PC-9 (cell line): ENCODE data around the gene FGL2. TPM values are rescaled to one million over a fixed set of nuclear protein-coding genes. Genes with fewer than 3 reads are reported as not detected.
"Not testable (repeated sequence)": the region's sequence is repeated elsewhere in the genome, so short reads cannot be mapped to it uniquely, and the experiment has no call there.

Experiments
- BruUV-seq: library from RNA; stranded (reverse); fragments of 400-500 nt; replicated peaks from 2 replicates; lab custom pipeline; 2021; lab: Mats Ljungman, UMichigan
- CTCF ChIA-PET: fragments of 300-600 bp; sonication (Branson Sonifier 250); formaldehyde crosslinking; loops from one replicate; lab custom pipeline; 2022; ENCODE audit warnings: antibody characterized with exemption; lab: Charles Lee
- POLR2A ChIA-PET: fragments of 300-600 bp; sonication (Branson Sonifier 250); formaldehyde crosslinking; loops from one replicate; lab custom pipeline; 2022; ENCODE audit warnings: antibody characterized with exemption; ENCODE audit not compliant: unreplicated experiment; lab: Charles Lee
- DNase-seq, 2 experiments: peaks; one replicate each; pipeline versions ENCODE4 v3.0.0 to v3.0.0-alpha.2; 2015 to 2022; ENCODE audit warnings: mixed read lengths in 1 of 2
- H2AFZ ChIP-seq: fragments of 200-600 bp; sonication (generic); 2 replicates; pipeline ENCODE4 v1.8.1; 2017; ENCODE audit warnings: antibody characterized with exemption
- H3F3A ChIP-seq: fragments of 200-600 bp; sonication (generic); 2 replicates; pipeline ENCODE4 v1.8.1; 2017; ENCODE audit warnings: antibody characterized with exemption, mild to moderate bottlenecking, low read depth; ENCODE audit not compliant: insufficient read depth
- H3K27ac ChIP-seq: fragments of 200-600 bp; sonication (generic); 2 replicates; pipeline ENCODE4 v1.6.1; 2016; ENCODE audit warnings: mixed run types
- H3K27me3 ChIP-seq: fragments of 200-600 bp; sonication (generic); 2 replicates; pipeline ENCODE4 v1.6.1; 2016; ENCODE audit warnings: low read depth, mixed run types; ENCODE audit not compliant: insufficient read depth
- H3K36me3 ChIP-seq: fragments of 200-600 bp; sonication (generic); 2 replicates; pipeline ENCODE4 v1.6.1; 2016; ENCODE audit warnings: low read depth, mixed run types
- H3K4me1 ChIP-seq: fragments of 200-600 bp; sonication (generic); replicated peaks from 2 replicates; pipeline ENCODE4 v1.6.1; 2016; ENCODE audit warnings: mixed run types; ENCODE audit not compliant: insufficient read depth
- H3K4me2 ChIP-seq: fragments of 200-600 bp; sonication (generic); 2 replicates; pipeline ENCODE4 v1.6.1; 2017; ENCODE audit warnings: mixed run types
- H3K4me3 ChIP-seq: fragments of 200-600 bp; sonication (generic); 2 replicates; pipeline ENCODE4 v1.6.1; 2016; ENCODE audit warnings: mixed run types
- H3K79me2 ChIP-seq: fragments of 200-600 bp; sonication (generic); 2 replicates; pipeline ENCODE4 v1.6.1; 2017; ENCODE audit warnings: low read depth, mixed run types
- H3K9me2 ChIP-seq: fragments of 200-600 bp; sonication (generic); 2 replicates; pipeline ENCODE4 v1.8.1; 2017; ENCODE audit warnings: mild to moderate bottlenecking; ENCODE audit not compliant: insufficient read depth
- H3K9me3 ChIP-seq: fragments of 200-600 bp; sonication (generic); 2 replicates; pipeline ENCODE4 v1.8.1; 2016; ENCODE audit warnings: low read depth; ENCODE audit not compliant: insufficient read depth
- H4K20me1 ChIP-seq: fragments of 200-600 bp; sonication (generic); 2 replicates; pipeline ENCODE4 v1.8.1; 2017; ENCODE audit not compliant: insufficient read depth
- EZH2 ChIP-seq: fragments of 200-600 bp; sonication (generic); IDR thresholded peaks from 2 replicates; pipeline ENCODE4 v1.8.0; 2017; ENCODE audit warnings: antibody characterized with exemption, low read depth
- intact Hi-C: fragments of 100-400 bp; cut with micrococcal nuclease; formaldehyde crosslinking; loops from one replicate; pipeline ENCODE4 v1.10.0; 2022; ENCODE audit not compliant: unreplicated experiment
- total RNA-seq: library from RNA; stranded (reverse); gene quantifications from 2 replicates; pipeline ENCODE4 v1.2.3, GENCODE V29; 2021
- TF ChIP-seq, protein P1 (sequence below): fragments of 200-600 bp; sonication (generic); conservative IDR thresholded peaks from 2 replicates; pipeline ENCODE4 v1.6.1; 2017; ENCODE audit warnings: mixed run types, antibody characterized with exemption, mild to moderate bottlenecking, moderate library complexity

The FGL2 gene
- total RNA-seq, 1 experiment from 2014 or later: not detected

DNA sequence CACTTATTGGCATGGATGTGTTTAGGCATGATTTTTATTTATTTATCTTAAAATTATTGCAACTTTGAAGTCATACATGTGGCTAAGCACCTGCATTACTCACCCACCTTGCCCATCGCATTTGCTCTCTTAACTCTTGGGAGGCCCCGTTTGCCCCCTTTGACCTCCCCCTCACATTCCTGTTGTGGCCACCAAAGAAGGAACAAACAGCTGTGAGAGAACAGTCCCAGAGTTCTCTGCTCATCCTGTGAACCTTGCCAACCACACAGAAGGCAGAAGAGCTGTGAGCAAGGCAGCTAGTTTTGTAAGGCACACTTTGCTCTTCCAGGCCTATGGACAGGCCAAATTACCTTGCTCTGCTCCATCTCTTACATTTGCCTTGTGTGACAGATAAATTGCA lies 23.6 kb upstream of the FGL2 start:
- Histone ChIP-seq H2AFZ (no peak overlapping the region), H3K27ac (no peak overlapping the region)
- no TSS peak for BruUV-seq

DNA sequence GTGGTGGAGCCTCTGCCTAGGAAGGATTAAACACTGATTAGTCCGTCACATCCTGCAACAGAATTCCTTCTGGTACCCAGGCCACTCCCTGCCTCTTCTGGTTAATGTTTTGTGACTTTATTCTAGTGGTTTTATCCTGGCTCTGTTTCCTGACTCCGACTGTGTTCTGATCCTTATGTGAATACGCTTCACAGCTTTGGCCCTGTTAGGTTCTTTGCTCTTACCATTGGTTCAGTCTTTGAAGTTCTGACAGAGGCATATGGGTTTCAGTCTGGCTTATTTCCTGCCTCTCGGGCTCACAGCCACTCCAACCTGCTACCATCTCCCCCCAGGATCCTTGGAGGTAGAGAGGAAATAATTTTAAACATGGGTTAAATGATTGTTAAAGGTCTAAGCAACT lies 23.2 kb upstream of the FGL2 start:
- Histone ChIP-seq H3K27ac (no peak overlapping the region), H4K20me1 (no peaks in the 10 kb centered on the region), H3K4me2 (no peak overlapping the region), H3K4me1 (peaks cover 8% of the 10 kb centered on the region), H3K4me3 (no peak overlapping the region), H3K9me3 (peaks cover 5% of the 10 kb centered on the region; the same call in 1 of the 2 replicates), H3F3A (no peaks in the 10 kb centered on the region), H2AFZ (no peak overlapping the region), H3K36me3 (no peaks in the 10 kb centered on the region), H3K79me2 (no peaks in the 10 kb centered on the region), H3K27me3 (no peaks in the 10 kb centered on the region), H3K9me2 (no peaks in the 10 kb centered on the region)
- intact Hi-C loops: no loop called here
- ChIA-PET CTCF (no interaction called here), POLR2A (no interaction called here)
- no peak for DNase-seq
- no TSS peak for BruUV-seq
- TF ChIP-seq, protein P1, sequence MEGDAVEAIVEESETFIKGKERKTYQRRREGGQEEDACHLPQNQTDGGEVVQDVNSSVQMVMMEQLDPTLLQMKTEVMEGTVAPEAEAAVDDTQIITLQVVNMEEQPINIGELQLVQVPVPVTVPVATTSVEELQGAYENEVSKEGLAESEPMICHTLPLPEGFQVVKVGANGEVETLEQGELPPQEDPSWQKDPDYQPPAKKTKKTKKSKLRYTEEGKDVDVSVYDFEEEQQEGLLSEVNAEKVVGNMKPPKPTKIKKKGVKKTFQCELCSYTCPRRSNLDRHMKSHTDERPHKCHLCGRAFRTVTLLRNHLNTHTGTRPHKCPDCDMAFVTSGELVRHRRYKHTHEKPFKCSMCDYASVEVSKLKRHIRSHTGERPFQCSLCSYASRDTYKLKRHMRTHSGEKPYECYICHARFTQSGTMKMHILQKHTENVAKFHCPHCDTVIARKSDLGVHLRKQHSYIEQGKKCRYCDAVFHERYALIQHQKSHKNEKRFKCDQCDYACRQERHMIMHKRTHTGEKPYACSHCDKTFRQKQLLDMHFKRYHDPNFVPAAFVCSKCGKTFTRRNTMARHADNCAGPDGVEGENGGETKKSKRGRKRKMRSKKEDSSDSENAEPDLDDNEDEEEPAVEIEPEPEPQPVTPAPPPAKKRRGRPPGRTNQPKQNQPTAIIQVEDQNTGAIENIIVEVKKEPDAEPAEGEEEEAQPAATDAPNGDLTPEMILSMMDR: no peak
- TF ChIP-seq EZH2: no peak

More for the DNA sequence above, 23.6 kb upstream of the FGL2 start:
- DNase-seq: no peak
- Histone ChIP-seq H3K9me2 (no peaks in the 10 kb centered on the region), H3K36me3 (no peaks in the 10 kb centered on the region), H4K20me1 (no peaks in the 10 kb centered on the region), H3K27me3 (no peaks in the 10 kb centered on the region), H3K4me3 (no peak overlapping the region), H3F3A (no peaks in the 10 kb centered on the region), H3K4me1 (peaks cover 8% of the 10 kb centered on the region), H3K79me2 (no peaks in the 10 kb centered on the region), H3K9me3 (peaks cover 5% of the 10 kb centered on the region; the same call in 1 of the 2 replicates), H3K4me2 (no peak overlapping the region)
- intact Hi-C loops: no loop called here
- TF ChIP-seq, protein P1: no peak
- POLR2A ChIA-PET: no interaction called here
- CTCF ChIA-PET: no interaction called here

DNA sequence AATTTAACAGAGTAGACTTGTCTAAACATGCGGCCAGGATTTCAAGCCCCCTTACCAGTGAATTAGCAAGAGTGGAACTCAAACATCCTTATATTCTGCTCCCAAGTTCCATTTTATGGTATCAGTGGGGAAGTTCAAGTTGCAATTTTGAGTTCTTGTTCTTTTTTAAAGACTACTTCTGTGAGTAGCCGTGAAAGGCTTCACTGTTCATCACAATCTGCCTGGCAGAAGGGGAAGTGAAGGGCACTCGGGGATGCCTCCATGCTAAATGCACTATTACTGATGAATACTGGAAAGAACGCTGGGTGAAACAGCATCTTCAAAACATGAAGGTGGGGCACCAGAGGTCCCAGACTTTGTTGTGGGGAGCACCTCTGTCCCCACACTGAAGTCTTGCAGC lies 22.4 kb upstream of the FGL2 start:
- H3K4me2 ChIP-seq: no peak overlapping the region
- no peaks in the 10 kb centered on the region for H3K36me3 ChIP-seq
- BruUV-seq: no TSS peak
- peaks cover 5% of the 10 kb centered on the region; the same call in 1 of the 2 replicates for H3K9me3 ChIP-seq
- no peaks in the 10 kb centered on the region for H3K9me2 ChIP-seq
- no peak overlapping the region for H3K27ac ChIP-seq
- no peaks in the 10 kb centered on the region for H3K79me2 ChIP-seq
- no peaks in the 10 kb centered on the region for H4K20me1 ChIP-seq
- H3K4me3 ChIP-seq: no peak overlapping the region
- H3K27me3 ChIP-seq: no peaks in the 10 kb centered on the region
- POLR2A ChIA-PET: no interaction called here
- CTCF ChIA-PET: no interaction called here
- peaks cover 8% of the 10 kb centered on the region for H3K4me1 ChIP-seq
- no peaks in the 10 kb centered on the region for H3F3A ChIP-seq
- intact Hi-C loops: no loop called here
- TF ChIP-seq, protein P1: no peak
- TF ChIP-seq EZH2: no peak
- no peak for DNase-seq
- H2AFZ ChIP-seq: no peak overlapping the region

DNA sequence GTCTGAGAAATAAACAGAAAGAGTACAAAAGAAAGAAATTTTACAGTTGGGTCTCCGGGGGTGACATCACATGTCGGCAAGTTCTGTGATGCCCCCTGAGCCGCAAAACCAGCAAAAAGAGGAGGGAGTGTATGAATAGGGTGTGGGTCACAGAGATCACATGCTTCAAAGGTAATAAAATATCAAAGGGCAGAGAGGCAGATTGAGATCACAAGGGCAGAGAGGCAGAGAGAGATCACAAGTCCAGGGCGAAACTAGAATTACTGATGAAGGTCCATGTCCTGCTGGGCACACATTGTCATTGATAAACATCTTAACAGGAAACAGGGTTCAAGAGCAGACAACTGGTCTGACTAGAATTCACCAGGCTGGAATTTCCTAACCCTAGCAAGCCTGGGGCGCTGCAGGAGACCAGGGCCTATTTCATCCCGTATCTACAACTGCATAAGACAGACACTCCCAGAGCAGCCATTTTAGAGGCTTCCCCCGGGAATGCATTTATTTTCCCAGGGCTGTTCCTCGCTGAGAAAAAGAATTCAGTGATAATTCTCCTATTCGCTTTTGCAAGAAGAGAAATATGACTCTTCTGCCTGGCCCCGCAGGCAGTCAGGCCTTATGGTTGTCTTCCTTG lies 20.2 kb upstream of the FGL2 start:
- BruUV-seq, POLR2A ChIA-PET: not testable (repeated sequence)

More for the DNA sequence above, 20.2 kb upstream of the FGL2 start:
- intact Hi-C loops, H3K4me3 ChIP-seq, H3F3A ChIP-seq, H3K9me3 ChIP-seq, H3K36me3 ChIP-seq, H3K27ac ChIP-seq, H3K9me2 ChIP-seq, H2AFZ ChIP-seq, H4K20me1 ChIP-seq, H3K4me1 ChIP-seq, DNase-seq, CTCF ChIA-PET, H3K4me2 ChIP-seq, H3K79me2 ChIP-seq, H3K27me3 ChIP-seq: not testable (repeated sequence)
